ENCODE data around the gene MAVS.

MAVS gene

DNA sequence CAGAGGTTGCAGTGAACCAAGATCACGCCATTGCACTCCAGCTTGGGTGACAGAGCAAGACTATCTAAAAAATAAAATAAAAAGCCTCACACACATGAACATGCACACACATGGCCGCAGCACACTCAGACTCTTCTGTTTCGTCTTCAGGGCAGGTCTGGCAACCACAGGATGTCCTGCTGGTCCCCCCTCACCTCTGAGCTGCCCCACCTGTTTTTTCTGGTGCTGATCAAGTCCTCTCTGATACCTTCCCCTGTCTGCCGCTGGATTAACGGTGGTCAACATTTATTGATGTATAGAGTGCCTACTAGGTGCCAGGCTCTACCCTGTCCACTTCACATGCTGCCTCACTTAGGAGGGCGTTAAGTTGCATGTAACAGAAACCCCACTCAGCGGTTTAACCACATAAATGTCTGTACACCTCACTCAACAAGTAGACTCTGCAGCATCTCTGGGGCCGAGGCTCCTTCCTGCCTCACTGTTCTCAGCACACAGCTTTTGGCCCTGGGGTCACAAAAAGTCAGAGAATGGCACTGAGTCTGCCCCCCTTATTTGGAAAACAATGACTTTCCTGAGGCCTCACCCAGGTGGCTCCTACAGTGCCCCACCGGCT, 30.8 kb upstream of the MAVS start:
- TF ChIP-seq, protein P1, sequence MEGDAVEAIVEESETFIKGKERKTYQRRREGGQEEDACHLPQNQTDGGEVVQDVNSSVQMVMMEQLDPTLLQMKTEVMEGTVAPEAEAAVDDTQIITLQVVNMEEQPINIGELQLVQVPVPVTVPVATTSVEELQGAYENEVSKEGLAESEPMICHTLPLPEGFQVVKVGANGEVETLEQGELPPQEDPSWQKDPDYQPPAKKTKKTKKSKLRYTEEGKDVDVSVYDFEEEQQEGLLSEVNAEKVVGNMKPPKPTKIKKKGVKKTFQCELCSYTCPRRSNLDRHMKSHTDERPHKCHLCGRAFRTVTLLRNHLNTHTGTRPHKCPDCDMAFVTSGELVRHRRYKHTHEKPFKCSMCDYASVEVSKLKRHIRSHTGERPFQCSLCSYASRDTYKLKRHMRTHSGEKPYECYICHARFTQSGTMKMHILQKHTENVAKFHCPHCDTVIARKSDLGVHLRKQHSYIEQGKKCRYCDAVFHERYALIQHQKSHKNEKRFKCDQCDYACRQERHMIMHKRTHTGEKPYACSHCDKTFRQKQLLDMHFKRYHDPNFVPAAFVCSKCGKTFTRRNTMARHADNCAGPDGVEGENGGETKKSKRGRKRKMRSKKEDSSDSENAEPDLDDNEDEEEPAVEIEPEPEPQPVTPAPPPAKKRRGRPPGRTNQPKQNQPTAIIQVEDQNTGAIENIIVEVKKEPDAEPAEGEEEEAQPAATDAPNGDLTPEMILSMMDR (conservative IDR thresholded peaks at IDR 0.05; ENCODE audit: low read depth, low read length): no peak
- H4K20me1 ChIP-seq (ENCODE audit: insufficient read depth): no peaks in the 10 kb centered on the region
- no peak overlapping the region for H3K4me2 ChIP-seq
- no peaks in the 10 kb centered on the region for H3K27me3 ChIP-seq (ENCODE audit: insufficient read depth, low read depth)
- peaks cover 12% of the 10 kb centered on the region for H3K4me1 ChIP-seq (ENCODE audit: low read depth, poor library complexity, severe bottlenecking)
- H3K36me3 ChIP-seq (ENCODE audit: insufficient read depth): no peaks in the 10 kb centered on the region
- no peak overlapping the region for H3K27ac ChIP-seq
- no peaks in the 10 kb centered on the region for H3K79me2 ChIP-seq (ENCODE audit: insufficient read depth, low read depth)
- H2AFZ ChIP-seq (ENCODE audit: low read depth): no peak overlapping the region
- H3K9ac ChIP-seq: no peak overlapping the region
- no peak overlapping the region for H3K4me3 ChIP-seq (IDR thresholded peaks at IDR 0.05; ENCODE audit: insufficient read depth, low read depth, low read length)

GRCh38 chr20:3818155-3819151, 28.2 kb upstream of the MAVS start:
- Histone ChIP-seq H3K9ac (no peak overlapping the region), H3K4me3 (IDR thresholded peaks at IDR 0.05; ENCODE audit: insufficient read depth, low read depth, low read length) (no peak overlapping the region), H3K36me3 (ENCODE audit: insufficient read depth) (no peaks in the 10 kb centered on the region), H3K79me2 (ENCODE audit: insufficient read depth, low read depth) (no peaks in the 10 kb centered on the region), H4K20me1 (ENCODE audit: insufficient read depth) (no peaks in the 10 kb centered on the region), H3K27me3 (ENCODE audit: insufficient read depth, low read depth) (no peaks in the 10 kb centered on the region), H2AFZ (ENCODE audit: low read depth) (no peak overlapping the region; the same call in 1 of the 2 replicates), H3K4me1 (ENCODE audit: low read depth, poor library complexity, severe bottlenecking) (peaks cover 12% of the 10 kb centered on the region), H3K27ac (no peak overlapping the region), H3K4me2 (no peak overlapping the region)
- TF ChIP-seq, protein P1 (conservative IDR thresholded peaks at IDR 0.05; ENCODE audit: low read depth, low read length): peak; percentile 40; the same call in 1 of the 2 replicates

GRCh38 chr20:3819411-3820047, 27.1 kb upstream of the MAVS start:
- H3K27me3 ChIP-seq (ENCODE audit: insufficient read depth, low read depth): no peaks in the 10 kb centered on the region
- H3K27ac ChIP-seq: peak overlapping the region; percentile 94
- H3K79me2 ChIP-seq (ENCODE audit: insufficient read depth, low read depth): no peaks in the 10 kb centered on the region
- peak overlapping the region; percentile 96; the same call in 1 of the 2 replicates for H3K9ac ChIP-seq
- no peaks in the 10 kb centered on the region for H3K36me3 ChIP-seq (ENCODE audit: insufficient read depth)
- no peaks in the 10 kb centered on the region for H4K20me1 ChIP-seq (ENCODE audit: insufficient read depth)
- peak overlapping the region; percentile 33; the same call in 1 of the 2 replicates for H3K4me2 ChIP-seq
- peaks cover 12% of the 10 kb centered on the region for H3K4me1 ChIP-seq (ENCODE audit: low read depth, poor library complexity, severe bottlenecking)
- H3K4me3 ChIP-seq (IDR thresholded peaks at IDR 0.05; ENCODE audit: insufficient read depth, low read depth, low read length): no peak overlapping the region
- peak overlapping the region; percentile 85; the same call in 1 of the 2 replicates for H2AFZ ChIP-seq (ENCODE audit: low read depth)
- TF ChIP-seq, protein P1 (conservative IDR thresholded peaks at IDR 0.05; ENCODE audit: low read depth, low read length): no peak

DNA sequence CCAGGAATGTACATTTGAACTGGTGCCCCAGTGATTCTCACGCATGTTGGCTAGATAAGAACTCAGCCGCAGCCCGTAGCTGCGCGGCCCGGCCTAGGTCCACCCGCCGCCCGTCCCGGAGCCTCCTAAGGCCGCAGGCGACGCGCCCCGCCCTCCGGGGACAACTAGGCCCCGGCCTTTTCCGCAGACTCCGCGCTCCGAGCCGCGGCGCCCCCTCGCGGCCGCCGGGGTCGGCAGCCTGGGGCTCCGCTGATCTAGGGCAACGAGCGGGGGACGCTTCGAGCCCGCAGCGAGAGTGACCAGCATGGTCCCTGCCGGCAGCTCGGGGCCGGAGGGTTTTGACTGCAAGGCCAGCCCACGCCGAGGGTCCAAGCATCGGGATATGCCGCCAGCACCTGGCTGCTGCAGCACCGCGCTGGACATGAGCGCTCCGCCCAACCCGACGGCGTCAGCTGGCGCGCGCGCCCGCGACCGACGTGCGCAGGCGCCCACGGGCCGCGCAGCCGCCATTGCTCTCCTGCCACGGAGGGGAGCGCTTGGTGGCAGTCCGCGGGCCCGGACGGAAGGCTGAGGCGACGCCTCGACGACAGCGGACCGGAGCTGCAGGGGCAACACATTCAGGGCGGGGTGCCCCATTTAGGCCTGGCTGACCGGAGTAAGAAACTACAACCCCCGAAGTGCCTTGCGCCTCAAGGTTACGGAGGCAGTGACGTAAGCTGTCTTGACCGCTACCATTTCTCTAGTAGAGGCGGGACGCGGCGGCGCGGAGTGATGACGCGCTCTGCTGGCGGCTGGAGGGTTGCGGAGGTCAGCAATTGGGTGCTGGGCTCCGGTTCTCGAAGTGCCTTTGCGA, 26.4 kb upstream of the MAVS start, which contains the start of gene AP5S1:
AP5S1 (plus strand) TSS at position 500 of the 853 bp plus-strand sequence. CDS start 1,571 bp downstream, outside the sequence.
- no peaks in the 10 kb centered on the region for H3K79me2 ChIP-seq (ENCODE audit: insufficient read depth, low read depth)
- H3K9ac ChIP-seq: peak within 1 kb of the TSS; percentile 96
- H3K4me2 ChIP-seq: peak within 1 kb of the TSS; percentile 62
- H3K4me3 ChIP-seq (IDR thresholded peaks at IDR 0.05; ENCODE audit: insufficient read depth, low read depth, low read length): no peak within 1 kb of the TSS
- H2AFZ ChIP-seq (ENCODE audit: low read depth): peak within 1 kb of the TSS; percentile 85
- no peaks in the 10 kb centered on the region for H3K27me3 ChIP-seq (ENCODE audit: insufficient read depth, low read depth)
- no peaks in the 10 kb centered on the region for H3K36me3 ChIP-seq (ENCODE audit: insufficient read depth)
- TF ChIP-seq, protein P1 (conservative IDR thresholded peaks at IDR 0.05; ENCODE audit: low read depth, low read length): peak; percentile 78
- peak within 1 kb of the TSS; percentile 94 for H3K27ac ChIP-seq
- H4K20me1 ChIP-seq (ENCODE audit: insufficient read depth): no peaks in the 10 kb centered on the region
- H3K4me1 ChIP-seq (ENCODE audit: low read depth, poor library complexity, severe bottlenecking): peaks cover 12% of the 10 kb centered on the region

Data from KMS-11 (cell line).